Activated CD8-positive, alpha-beta memory T cell treated with anti-CD3 and anti-CD28 coated beads for 48 hours (primary cell): ENCODE results near the gene UPK3BL1.
A peak's percentile ranks its signal among the peaks of the same experiment; 100 is the strongest.
"Not testable (repeated sequence)": the region's sequence is repeated elsewhere in the genome, so short reads cannot be mapped to it uniquely, and the experiment has no call there.

Experiments
- DNase-seq, 3 experiments: peaks; one replicate each; pipeline ENCODE4 v3.0.0-alpha.2; 2020; ENCODE audit warnings: low read depth in 2 of 3, low spot score in 2 of 3

Gene UPK3BL1

GRCh38 chr7:102642691-102643090 is at the start of gene UPK3BL1:
UPK3BL1 (minus strand) TSS chr7:102642791; CDS start chr7:102642741, 50 bp downstream.
- DNase-seq, result not testable (repeated sequence)

DNA sequence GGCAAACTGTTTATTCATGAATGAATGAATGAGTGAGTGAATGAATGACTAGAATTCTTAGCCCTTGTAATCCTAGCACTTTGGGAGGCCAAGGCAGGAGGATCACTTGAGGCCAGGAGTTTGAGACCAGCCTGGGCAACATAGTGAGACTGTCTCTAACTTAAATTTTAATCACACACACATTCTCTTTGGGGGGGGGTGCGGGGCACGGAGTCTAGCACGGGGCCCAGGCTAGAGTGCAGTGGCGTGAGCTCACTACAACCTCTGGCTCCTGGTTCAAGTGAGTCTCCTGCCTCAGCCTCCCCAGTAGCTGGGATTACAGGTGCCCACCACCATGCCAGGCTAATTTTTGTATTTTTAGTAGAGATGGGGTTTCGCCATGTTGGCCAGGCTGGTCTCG is 48.0 kb upstream of the UPK3BL1 start:
- DNase-seq, result not testable (repeated sequence)

DNA sequence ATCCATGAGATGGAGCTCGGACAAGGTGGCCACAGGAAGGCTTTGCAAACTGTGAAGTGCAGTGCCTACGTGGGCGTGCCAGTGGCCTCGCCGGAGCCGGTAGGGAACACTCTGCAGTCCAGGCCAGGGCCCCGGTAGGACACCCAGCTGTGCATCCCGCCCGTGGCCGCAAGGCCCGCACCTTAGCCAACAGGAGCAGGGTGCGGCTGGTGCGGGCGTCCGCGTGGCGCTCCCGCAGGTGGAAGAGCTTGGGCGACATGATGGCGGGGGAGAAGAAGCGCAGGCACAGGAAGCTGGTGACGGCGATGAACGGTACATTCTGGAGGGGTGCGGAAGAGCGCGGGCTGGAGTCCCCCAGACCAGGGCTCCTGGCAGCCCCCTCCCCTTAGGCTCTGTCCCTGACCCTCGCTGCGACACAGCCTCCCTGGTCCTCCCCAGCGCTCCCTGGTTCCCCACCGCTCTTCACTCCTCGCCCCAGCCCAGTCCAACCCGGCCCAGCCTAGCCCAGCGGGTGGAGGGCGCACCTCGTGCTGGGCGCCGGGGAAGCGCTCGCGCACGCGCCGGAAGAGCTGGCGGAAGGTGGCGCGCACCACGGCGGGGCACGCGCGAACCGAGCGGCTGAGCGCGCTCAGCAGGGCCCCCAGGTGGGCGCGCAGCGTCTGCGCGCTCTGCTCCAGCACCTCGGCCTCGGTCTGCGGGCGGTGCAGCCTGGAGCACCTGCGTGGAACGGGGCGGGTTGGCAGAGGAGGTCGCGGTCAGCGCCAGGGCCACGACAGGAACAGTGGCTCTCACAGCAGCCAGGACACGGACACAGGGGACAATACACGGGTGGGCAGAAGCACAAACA is 47.1 kb upstream of the UPK3BL1 start:
- DNase-seq, result not testable (repeated sequence)

DNA sequence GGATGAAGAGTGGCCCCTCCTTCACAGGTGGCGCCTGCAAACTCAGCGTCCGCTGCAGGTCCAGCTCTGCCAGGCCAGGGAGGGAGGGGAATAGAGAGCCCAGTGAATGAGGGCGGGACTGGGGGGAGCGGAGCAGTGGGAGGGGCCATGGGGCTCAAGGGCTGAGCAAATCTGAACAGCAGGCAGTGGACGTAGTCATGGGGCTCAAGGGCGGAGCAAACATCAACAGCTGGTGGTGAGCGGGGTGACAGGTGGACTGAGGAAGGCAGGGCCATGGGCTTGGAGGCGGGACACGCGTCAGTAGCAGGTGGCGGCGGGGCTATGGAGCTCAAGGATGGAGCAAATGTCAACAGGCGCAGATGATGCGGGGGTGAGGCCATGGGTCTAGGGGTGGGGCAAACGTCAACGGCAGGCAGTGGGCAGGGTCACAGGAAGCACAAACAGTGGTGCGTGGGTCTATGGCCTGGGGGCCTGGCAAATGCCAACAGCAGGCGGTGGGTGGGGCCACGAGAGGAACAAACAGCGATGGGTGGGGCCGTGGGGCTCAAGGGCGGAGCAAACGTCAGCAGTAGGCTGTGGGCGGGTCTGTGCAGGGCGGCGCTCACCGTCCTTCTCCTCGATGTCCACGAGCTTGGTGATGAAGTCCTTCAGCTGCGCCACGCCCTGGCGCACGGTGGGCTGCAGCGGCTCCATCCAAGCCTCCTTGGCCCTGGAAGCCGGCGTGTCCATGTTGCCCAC is 45.9 kb upstream of the UPK3BL1 start:
- not testable (repeated sequence) for DNase-seq

- not testable (repeated sequence) for DNase-seq
Measured at GRCh38 chr7:102682560-102682959, 40.0 kb upstream of the UPK3BL1 start.

DNA sequence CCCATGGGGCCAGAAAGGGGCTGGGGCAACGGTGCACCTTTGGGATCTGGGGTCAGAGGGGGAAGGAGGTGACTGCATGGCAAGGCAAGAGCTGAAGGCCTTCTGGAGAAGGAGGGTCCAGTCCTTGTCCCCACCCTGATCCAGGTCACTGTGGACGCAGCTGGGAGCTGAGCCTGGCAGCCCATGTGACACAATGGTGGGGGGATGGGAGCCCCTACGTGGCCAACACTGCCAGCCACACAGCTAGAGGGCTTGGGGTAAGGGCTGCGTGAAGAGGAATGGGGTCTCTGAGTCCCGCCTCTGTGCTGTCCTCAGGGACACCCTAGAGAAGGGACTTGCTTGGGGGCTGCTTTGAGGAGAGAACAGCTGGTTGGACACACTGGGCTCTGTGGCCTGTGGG is 38.2 kb upstream of the UPK3BL1 start:
- DNase-seq, result not testable (repeated sequence)

DNA sequence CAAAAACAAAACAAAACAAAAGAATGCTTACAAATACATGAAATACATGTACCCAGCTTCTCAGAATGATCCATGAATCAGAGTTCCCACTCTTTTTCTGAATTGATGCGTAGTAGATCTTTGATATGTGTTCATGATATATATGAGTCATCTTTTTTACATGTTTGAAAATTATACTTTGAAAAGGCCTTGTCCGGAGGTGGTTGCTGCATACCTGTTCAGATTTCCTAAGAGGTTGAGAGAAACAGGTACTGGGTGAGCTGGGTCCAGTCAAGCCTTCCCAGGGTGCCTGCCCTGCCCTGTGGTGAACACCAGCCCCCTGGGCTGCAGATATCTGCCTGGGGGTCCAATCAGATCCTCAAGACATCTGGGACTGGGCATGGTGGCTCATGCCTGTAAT is 33.0 kb upstream of the UPK3BL1 start:
- DNase-seq, result peak in 1 of 3 experiments; percentile 5

DNA sequence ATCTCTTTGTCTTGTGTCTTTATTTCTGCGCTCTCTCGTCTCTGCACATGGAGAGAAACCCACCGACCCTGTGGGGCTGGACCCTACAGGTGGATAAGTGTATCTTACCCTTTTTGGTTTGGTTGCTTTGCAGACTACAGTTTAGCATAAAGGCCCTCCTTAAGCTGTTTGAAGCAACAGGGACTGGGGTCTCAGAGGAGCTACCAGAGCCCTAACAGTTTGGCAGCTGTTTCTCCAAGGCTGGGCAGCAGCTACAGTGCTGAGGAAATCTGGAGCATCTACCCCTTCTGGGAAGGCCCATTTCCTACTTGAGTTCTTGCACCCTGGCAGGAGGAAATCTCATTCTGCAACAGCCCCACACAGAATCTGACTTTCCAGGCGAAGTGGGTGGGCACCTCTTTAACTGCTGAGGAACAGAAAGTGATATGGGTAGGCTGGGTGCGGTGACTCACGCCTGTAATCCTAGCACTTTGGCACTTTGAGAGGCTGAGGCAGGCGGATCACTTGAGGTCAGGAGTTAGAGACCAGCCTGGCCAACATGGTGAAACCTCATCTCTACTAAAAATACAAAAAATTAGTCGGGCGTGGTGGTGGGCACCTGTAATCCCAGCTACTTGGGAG is 31.0 kb upstream of the UPK3BL1 start:
- not testable (repeated sequence) for DNase-seq

DNA sequence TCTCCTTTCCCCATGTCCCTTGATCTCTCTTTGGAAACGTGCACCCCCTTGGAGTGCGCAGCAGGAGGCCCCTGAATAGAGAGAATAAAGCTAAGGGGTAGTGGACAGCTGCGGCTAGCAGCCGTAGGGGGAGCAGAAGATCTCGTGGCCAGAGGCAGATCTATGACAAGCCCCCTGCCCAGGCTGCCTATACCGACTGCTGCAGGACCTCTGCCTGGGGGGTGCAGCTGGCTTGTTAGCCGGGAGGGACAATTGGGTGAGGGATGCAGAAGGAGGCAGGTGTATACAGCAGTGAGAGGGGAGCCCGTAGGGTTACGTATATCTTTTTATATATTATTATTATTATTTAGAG is 29.3 kb upstream of the UPK3BL1 start:
- not testable (repeated sequence) for DNase-seq

DNA sequence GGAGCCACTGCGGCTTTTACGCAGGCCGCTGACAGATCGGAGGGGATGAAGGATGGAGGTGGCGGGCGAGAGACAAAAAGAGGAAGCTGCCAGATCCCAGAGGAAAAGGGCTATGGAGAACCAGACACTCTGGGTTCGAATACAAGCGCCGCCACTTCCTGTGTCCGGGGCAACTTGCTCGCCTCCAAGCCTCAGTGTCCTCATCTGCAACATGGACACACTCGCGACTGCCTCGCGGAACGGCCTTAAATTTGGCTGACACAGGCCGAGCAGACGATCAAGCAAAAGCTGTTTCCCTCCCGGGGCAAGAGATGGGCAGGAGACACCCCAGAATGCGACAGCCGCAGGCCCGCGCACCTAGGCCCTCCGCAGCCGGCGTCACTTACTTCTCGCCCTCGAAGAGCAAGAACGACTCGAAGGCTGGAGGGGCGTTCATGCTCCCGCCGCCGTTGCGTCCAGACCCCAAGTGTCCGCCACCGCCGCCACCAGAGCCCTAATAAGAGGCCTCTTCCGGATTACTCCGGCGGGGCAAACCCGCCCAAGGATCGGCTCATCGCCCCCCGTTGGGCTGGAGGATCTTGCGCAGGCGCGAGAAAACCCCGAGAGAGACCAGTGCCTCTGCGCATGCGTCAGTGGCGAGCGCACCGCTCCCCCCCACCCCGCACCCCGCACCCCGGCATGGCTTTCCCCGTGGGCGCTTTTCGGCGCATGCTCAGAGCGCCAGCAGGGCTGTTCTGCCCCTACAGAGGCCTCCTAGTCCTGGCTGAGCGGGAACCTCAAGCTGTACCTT is 28.8 kb upstream of the UPK3BL1 start, which contains the start of gene POLR2J2:
TSS of gene POLR2J2 (minus strand) at position 498 of the 790 bp plus-strand sequence. CDS start at position 436, 62 bp downstream.
- DNase-seq, result not testable (repeated sequence)

DNA sequence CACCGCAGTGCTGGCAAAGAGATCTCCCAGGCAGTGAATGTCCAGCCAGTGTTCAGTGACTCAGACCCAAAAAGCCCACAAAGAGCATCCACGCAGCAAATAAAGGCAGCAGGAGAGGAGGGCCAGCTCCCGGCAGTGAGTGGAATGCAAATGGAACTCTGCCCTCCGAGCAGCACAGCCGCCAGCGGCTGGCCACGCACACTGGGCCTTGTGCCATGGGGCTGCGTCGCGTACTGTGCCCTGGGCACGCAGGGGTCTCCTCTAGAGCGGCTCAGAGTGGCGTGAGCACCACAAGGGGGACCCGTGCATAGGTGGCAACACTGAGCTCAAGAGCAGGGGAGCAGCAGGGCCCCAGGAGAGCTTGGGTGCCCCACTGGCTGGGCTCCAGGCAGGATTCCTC is 24.9 kb upstream of the UPK3BL1 start:
- DNase-seq, result not testable (repeated sequence)

- not testable (repeated sequence) for DNase-seq
Measured at GRCh38 chr7:102666850-102667249, 24.3 kb upstream of the UPK3BL1 start.

DNA sequence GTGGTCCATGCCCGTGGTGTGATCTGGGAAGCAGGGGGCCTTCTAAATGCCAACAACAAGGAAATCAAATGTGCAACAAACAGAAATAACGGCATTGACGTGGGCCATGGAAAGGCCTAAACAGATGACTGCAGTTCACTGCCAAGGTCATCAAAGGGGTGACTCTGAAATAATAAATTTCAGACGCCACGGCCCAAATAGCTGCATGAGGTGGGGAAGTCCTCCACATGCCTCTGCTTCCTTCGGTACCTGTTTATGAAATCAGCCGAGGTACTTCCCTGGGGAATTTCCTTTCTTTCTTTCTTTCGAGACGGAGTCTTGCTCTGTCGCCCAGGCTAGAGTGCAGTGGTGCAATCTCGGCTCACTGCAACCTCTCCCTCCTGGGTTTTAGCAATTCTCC is 22.2 kb upstream of the UPK3BL1 start:
- DNase-seq, result not testable (repeated sequence)

- DNase-seq, result not testable (repeated sequence)
Measured at GRCh38 chr7:102649924-102650323, 7.3 kb upstream of the UPK3BL1 start, which contains the start of gene SPDYE2B. SPDYE2B (plus strand) TSS chr7:102650319; CDS start chr7:102652349, 2,030 bp downstream.

- not testable (repeated sequence) for DNase-seq
Measured at GRCh38 chr7:102647813-102648212, 5.2 kb upstream of the UPK3BL1 start.

- not testable (repeated sequence) for DNase-seq
Measured at GRCh38 chr7:102643404-102643803, 813 bp upstream of the UPK3BL1 start.

GRCh38 chr7:102638848-102639247 is 3.7 kb downstream of the UPK3BL1 start:
- not testable (repeated sequence) for DNase-seq

DNA sequence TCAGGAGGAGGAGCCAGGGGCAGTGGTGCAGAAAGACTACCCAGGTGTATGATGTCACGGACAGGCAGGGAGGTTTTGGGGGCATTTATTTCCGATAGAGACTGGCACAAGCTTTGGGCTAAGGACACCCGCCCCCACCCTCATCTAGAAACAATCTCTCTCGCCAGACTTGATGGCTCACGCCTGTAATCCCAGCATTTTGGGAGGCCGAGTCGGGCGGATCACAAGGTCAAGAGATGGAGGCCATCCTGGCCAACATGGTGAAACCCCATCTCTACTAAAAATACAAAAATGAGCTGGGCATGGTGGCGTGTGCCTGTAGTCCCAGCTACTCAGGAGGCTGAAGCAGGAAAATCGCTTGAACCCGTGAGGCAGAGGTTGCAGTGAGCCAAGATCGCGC is 5.6 kb downstream of the UPK3BL1 start:
- not testable (repeated sequence) for DNase-seq

DNA sequence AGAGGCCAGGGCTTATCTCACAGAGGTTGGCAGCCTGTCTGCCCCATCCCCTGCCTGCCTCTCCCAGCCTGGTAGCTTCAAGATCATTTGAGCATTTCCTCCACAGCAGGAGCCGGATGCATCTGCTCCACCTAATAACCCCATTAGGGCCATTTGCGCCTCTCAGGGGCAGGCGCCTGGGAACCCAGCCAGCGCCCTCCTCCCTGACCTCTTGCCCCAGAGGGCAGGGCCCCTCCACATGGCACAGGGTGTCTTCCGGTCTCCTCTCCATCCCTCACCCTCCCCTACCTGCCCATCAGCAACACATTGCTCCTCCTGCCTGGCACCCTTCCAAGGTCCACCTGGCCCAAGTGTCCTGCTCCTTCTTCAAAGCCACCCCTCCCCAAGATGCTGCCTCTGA is 7.2 kb downstream of the UPK3BL1 start:
- DNase-seq, result not testable (repeated sequence)

GRCh38 chr7:102634299-102634698 is 8.3 kb downstream of the UPK3BL1 start:
- DNase-seq, result not testable (repeated sequence)
